GM12878 (cell line): ENCODE results near the gene RASSF6. TPM values are rescaled to one million over a fixed set of nuclear protein-coding genes. Genes with fewer than 3 reads are reported as not detected.

Source experiments
- ATAC-seq: fragments of 200-7000 bp; cut with Tn5 transposase; 3 replicates; pipeline ENCODE4 v1.9.1; 2020; ENCODE audit warnings: mild to moderate bottlenecking, moderate library complexity
- BruUV-seq: library from RNA; stranded (reverse); fragments of 400-500 nt; replicated peaks from 2 replicates; lab custom pipeline; 2021; lab: Mats Ljungman, UMichigan
- CTCF ChIA-PET: fragments of 300-600 bp; sonication (Branson Sonifier 250); formaldehyde crosslinking; extraction: SDS; loops from one replicate; lab custom pipeline; 2021; ENCODE audit warnings: inconsistent platforms; lab: Yijun Ruan, JAX
- POLR2A ChIA-PET: fragments of 350-600 bp; formaldehyde crosslinking; extraction: SDS; loops from one replicate; lab custom pipeline; 2021; ENCODE audit warnings: inconsistent platforms; lab: Charles Lee
- RAD21 ChIA-PET: fragments of 300-600 bp; sonication (Branson Sonifier 250); formaldehyde crosslinking; loops from one replicate; lab custom pipeline; 2023; ENCODE audit warnings: antibody characterized with exemption; ENCODE audit not compliant: unreplicated experiment; lab: Charles Lee
- SMC1A ChIA-PET: fragments of 300-600 bp; sonication (Branson Sonifier 250); formaldehyde crosslinking; loops from one replicate; lab custom pipeline; 2023; ENCODE audit not compliant: unreplicated experiment, uncharacterized antibody; lab: Charles Lee
- DNase-seq: peaks from one replicate; pipeline ENCODE4 v3.0.0-alpha.2; 2011; ENCODE audit warnings: low read depth, low spot score
- FAIRE-seq: peaks from 3 replicates; lab custom pipeline; 2011; peaks lifted over from hg19 to GRCh38; lab: Jason Lieb, UNC
- H2AFZ ChIP-seq: 2 replicates; pipeline ENCODE4 v1.6.0; 2011; ENCODE audit warnings: low read depth, low read length, control low read depth; ENCODE audit not compliant: control insufficient read depth
- H3K27ac ChIP-seq: 2 replicates; pipeline ENCODE4 v1.5.1; 2011; ENCODE audit warnings: control low read depth; ENCODE audit not compliant: control insufficient read depth, insufficient read depth
- H3K27me3 ChIP-seq, 2 experiments: replicated peaks in 1 of 2; 2 replicates each; pipeline versions ENCODE4 v1.6.0 to v1.6.1; 2011; ENCODE audit warnings: low read length in 1 of 2; ENCODE audit not compliant: control insufficient read depth in 2 of 2, insufficient read depth in 2 of 2
- H3K36me3 ChIP-seq, 2 experiments: 2 replicates each; pipeline ENCODE4 v1.5.1; 2011; ENCODE audit warnings: low read length in 1 of 2; ENCODE audit not compliant: control insufficient read depth in 2 of 2, insufficient read depth in 2 of 2
- H3K4me1 ChIP-seq: 2 replicates; pipeline ENCODE4 v1.6.1; 2011; ENCODE audit warnings: mild to moderate bottlenecking, low read length, moderate library complexity, mixed read lengths; ENCODE audit not compliant: control insufficient read depth, insufficient read depth
- H3K4me2 ChIP-seq: 2 replicates; pipeline ENCODE4 v1.6.0; 2011; ENCODE audit warnings: control low read depth; ENCODE audit not compliant: control insufficient read depth, insufficient read depth
- H3K4me3 ChIP-seq: fragments of 200-600 bp; sonication (generic); 2 replicates; pipeline ENCODE4 v1.5.1; 2016
- H3K79me2 ChIP-seq: 2 replicates; pipeline ENCODE4 v1.6.0; 2011; ENCODE audit warnings: low read length; ENCODE audit not compliant: control insufficient read depth, insufficient read depth
- H3K9ac ChIP-seq: 2 replicates; pipeline ENCODE4 v1.8.0; 2011; ENCODE audit warnings: low read length, control low read depth, mixed read lengths; ENCODE audit not compliant: control insufficient read depth, insufficient read depth
- H3K9me3 ChIP-seq: replicated peaks from 3 replicates; pipeline ENCODE4 v1.5.1; 2011; ENCODE audit warnings: mild to moderate bottlenecking, low read length; ENCODE audit not compliant: control insufficient read depth, insufficient read depth
- H4K20me1 ChIP-seq: 2 replicates; pipeline ENCODE4 v1.6.0; 2011; ENCODE audit not compliant: control insufficient read depth, insufficient read depth
- ASH2L ChIP-seq: fragments of 300-600, 200-600 bp; sonication (generic); IDR thresholded peaks from 2 replicates; pipeline ENCODE4 v1.6.1; 2017; ENCODE audit warnings: low read depth, mild to moderate bottlenecking, borderline replicate concordance
- BACH1 ChIP-seq: fragments of 450-650 bp; IDR thresholded peaks from 2 replicates; pipeline ENCODE4 v1.6.1; 2017; ENCODE audit warnings: mild to moderate bottlenecking, borderline replicate concordance
- CBX5 ChIP-seq: sonication (generic); IDR thresholded peaks from 2 replicates; pipeline ENCODE4 v1.6.1; 2016; ENCODE audit warnings: low read depth, moderate library complexity, mild to moderate bottlenecking, inconsistent platforms
- CHD4 ChIP-seq: fragments of 200-600 bp; sonication (generic); IDR thresholded peaks from 2 replicates; pipeline ENCODE4 v1.6.1; 2016; ENCODE audit warnings: mild to moderate bottlenecking
- EZH2 ChIP-seq: IDR thresholded peaks from 2 replicates; pipeline ENCODE4 v1.6.1; 2012; ENCODE audit warnings: low read depth, mild to moderate bottlenecking, control low read depth, inconsistent platforms, low read length, borderline replicate concordance; ENCODE audit not compliant: control insufficient read depth
- MXI1 ChIP-seq: fragments of 150-350 bp; IDR thresholded peaks from 2 replicates; pipeline ENCODE4 v1.6.1; 2011; ENCODE audit warnings: low read depth, mild to moderate bottlenecking, inconsistent platforms, low read length, improper control_type of control experiment
- NR2F1 ChIP-seq: fragments of 450-650 bp; conservative IDR thresholded peaks from 2 replicates; pipeline ENCODE4 v1.6.1; 2017; ENCODE audit warnings: mild to moderate bottlenecking
- PAX8 ChIP-seq: fragments of 450-650 bp; IDR thresholded peaks from 2 replicates; pipeline ENCODE4 v1.6.1; 2017; ENCODE audit warnings: mild to moderate bottlenecking, moderate library complexity
- PML ChIP-seq: IDR thresholded peaks from 2 replicates; pipeline ENCODE4 v1.6.1; 2012; ENCODE audit warnings: low read length, inconsistent platforms
- POU2F2 ChIP-seq: IDR thresholded peaks from 3 replicates; pipeline ENCODE4 v1.6.1; 2011; ENCODE audit warnings: low read depth, mild to moderate bottlenecking, low read length, borderline replicate concordance
- SIN3A ChIP-seq: IDR thresholded peaks from 2 replicates; pipeline ENCODE4 v1.6.1; 2012; ENCODE audit warnings: low read depth, low read length, improper control_type of control experiment
- SPI1 ChIP-seq: IDR thresholded peaks from 2 replicates; pipeline ENCODE4 v1.6.1; 2011; ENCODE audit warnings: low read depth, mild to moderate bottlenecking, low read length, moderate library complexity, borderline replicate concordance; ENCODE audit not compliant: insufficient read depth
- SREBF1 ChIP-seq: IDR thresholded peaks from 2 replicates; pipeline ENCODE4 v1.6.1; 2012; ENCODE audit warnings: mild to moderate bottlenecking, low read length
- STAT3 ChIP-seq: IDR thresholded peaks from 2 replicates; pipeline ENCODE4 v1.6.1; 2011; ENCODE audit warnings: low read depth, low read length, improper control_type of control experiment
- SUZ12 ChIP-seq: fragments of 200-600 bp; sonication (generic); IDR thresholded peaks from one replicate; pipeline ENCODE4 v1.6.1; 2018; ENCODE audit warnings: antibody characterized with exemption, mild to moderate bottlenecking; ENCODE audit not compliant: unreplicated experiment
- WRNIP1 ChIP-seq: IDR thresholded peaks from 2 replicates; pipeline ENCODE4 v1.6.1; 2011; ENCODE audit warnings: low read depth, low read length, improper control_type of control experiment, borderline replicate concordance
- WGBS: methylation state at CpG from one replicate; pipeline ENCODE4 v1.1.6; 2016; ENCODE audit warnings: low lambda C conversion rate; ENCODE audit not compliant: insufficient replicate concordance, insufficient coverage; ENCODE audit errors: missing lambda C conversion rate; 5-methylcytosine and 5-hydroxymethylcytosine counted together
- in situ Hi-C: fragments of 300-500 bp; cut with MboI; formaldehyde crosslinking; loops from 9 replicates; pipeline ENCODE4 v1.14.3; 2018; ENCODE audit warnings: mixed read lengths
- intact Hi-C: fragments of 100-400 bp; cut with micrococcal nuclease; formaldehyde crosslinking; loops from one replicate; pipeline ENCODE4 v1.14.2; 2022; ENCODE audit not compliant: unreplicated experiment
- polyA plus RNA-seq, 11 experiments: library from polyadenylated mRNA; depleted of rRNA in 4 of 11; unstranded in 6 of 11; stranded (reverse) in 5 of 11; fragments of >200 nt; fragmentation: Nextera tagmentation in 4 of 11; fragmentation: Illumina TruSeq in 1 of 11; extraction: Ambion mirVana in 4 of 11; extraction: Trizol in 1 of 11; gene quantifications; 1 replicate in 1 of 11; 2 replicates in 10 of 11; pipeline versions ENCODE4 v1.2.1 to v1.2.3, GENCODE V29; 2011 to 2016; ENCODE audit warnings: inconsistent platforms in 2 of 11, missing spikeins in 2 of 11, low read depth in 1 of 11
- total RNA-seq, 4 experiments: library from RNA; depleted of rRNA in 3 of 4; stranded (reverse); fragments of >200 nt in 3 of 4; fragmentation: Illumina TruSeq in 1 of 4; extraction: Trizol in 1 of 4; gene quantifications; 2 replicates each; pipeline versions ENCODE4 v1.2.1 to v1.2.3, GENCODE V29; 2013 to 2021
- TF ChIP-seq, protein P1 (sequence below): fragments of 450-650 bp; IDR thresholded peaks from 2 replicates; pipeline ENCODE4 v1.6.1; 2017; ENCODE audit warnings: low read depth, mild to moderate bottlenecking, moderate library complexity
- TF ChIP-seq, protein P2 (sequence below): IDR thresholded peaks from 2 replicates; pipeline ENCODE4 v1.6.1; 2012; ENCODE audit warnings: mild to moderate bottlenecking, low read depth, low read length

The RASSF6 gene
- total and polyA plus RNA-seq, 10 of the 15 experiments (the other 5 are each of a cell fraction or from before 2014, with no cell fraction given) = 0.28 to 2.9 (median 0.54) TPM

DNA sequence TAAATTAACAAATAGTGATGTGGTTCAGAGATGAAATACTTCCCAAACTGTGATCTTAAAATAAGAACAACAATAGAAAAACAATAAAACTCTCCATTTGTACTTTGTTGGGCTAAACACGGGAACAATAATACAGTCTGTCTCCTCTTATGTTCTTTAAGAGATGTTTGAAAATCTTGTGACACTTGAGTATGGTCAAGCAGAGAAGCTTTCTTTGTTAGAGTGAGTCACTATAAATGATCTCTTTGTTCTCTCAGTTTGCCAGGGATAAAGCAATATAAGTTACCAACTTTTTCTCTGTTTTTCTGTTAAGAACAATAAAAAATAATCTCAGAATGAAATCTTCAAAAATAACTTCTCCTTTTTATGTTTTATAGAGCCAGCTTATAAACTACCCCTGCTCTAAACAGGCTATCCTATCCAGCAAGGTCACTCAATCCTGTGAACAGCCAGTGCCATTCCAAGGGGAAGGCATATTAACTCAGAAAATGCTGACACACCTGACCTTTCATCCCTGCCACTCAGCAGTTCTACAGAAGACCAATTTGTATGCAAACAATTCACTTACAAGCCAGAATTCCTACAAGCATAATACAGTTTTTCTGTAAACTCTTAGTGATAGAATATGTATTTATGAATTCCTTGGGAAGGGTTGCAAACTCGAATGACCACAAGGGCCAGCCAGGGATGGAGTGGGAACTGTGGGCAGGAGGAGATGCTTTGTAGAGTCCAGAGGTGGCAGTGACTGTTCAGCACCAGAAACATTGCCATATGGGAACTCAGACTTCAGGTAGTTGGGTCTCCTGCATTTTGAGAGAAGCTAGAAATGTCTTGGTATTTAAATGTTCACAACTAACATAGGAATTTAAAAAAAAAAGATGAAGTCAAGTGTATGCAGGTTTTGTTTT lies 86.5 kb downstream of the RASSF6 start (continued):
- TF ChIP-seq, protein P1, sequence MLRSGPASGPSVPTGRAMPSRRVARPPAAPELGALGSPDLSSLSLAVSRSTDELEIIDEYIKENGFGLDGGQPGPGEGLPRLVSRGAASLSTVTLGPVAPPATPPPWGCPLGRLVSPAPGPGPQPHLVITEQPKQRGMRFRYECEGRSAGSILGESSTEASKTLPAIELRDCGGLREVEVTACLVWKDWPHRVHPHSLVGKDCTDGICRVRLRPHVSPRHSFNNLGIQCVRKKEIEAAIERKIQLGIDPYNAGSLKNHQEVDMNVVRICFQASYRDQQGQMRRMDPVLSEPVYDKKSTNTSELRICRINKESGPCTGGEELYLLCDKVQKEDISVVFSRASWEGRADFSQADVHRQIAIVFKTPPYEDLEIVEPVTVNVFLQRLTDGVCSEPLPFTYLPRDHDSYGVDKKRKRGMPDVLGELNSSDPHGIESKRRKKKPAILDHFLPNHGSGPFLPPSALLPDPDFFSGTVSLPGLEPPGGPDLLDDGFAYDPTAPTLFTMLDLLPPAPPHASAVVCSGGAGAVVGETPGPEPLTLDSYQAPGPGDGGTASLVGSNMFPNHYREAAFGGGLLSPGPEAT = no peak
- TF ChIP-seq CBX5 (no peak), STAT3 (no peak), WRNIP1 (no peak), ASH2L (no peak), PML (no peak), SUZ12 (no peak), CHD4 (no peak), BACH1 (no peak), SPI1 (no peak)

DNA sequence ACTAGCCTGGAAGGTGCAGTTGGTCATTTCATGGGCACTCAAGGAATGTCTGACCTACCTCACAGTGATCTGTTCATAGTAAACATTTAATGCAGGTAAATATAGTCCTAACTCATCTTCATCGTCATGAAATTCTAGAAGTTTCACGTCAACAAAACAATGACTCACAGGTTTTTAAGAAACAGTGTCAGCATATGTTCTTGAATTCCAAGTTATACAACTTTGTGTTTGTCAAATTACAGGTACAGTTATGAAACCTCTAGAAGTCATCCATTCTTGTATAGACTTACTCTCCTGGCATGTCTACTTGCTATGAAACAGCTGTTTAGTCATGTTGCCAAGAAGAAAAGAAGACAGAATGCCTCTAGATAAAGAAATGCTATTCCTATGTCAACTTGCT lies 92.1 kb downstream of the RASSF6 start:
- no peak for FAIRE-seq
- H3K4me3 ChIP-seq = no peak overlapping the region
- DNase-seq = no peak
- no peaks in the 10 kb centered on the region for H3K27me3 ChIP-seq
- no peak overlapping the region for H2AFZ ChIP-seq
- H3K9ac ChIP-seq = no peak overlapping the region
- no peaks in the 10 kb centered on the region for H4K20me1 ChIP-seq
- WGBS = 87% methylated on average over 2 of the region's 2 CpGs
- no peak overlapping the region for H3K27ac ChIP-seq
- SMC1A ChIA-PET = interaction anchor here (0.6 to 1.7 kb wide), 4 partner anchors 9 to 146 kb away, joined by 3 read pairs; no protein-coding TSS in a partner anchor
- H3K4me1 ChIP-seq = no peaks in the 10 kb centered on the region; the same call in 1 of the 2 replicates
- ATAC-seq = no peak
- RAD21 ChIA-PET = no interaction called here
- H3K36me3 ChIP-seq = no peaks in the 10 kb centered on the region
- H3K9me3 ChIP-seq = no peaks in the 10 kb centered on the region
- POLR2A ChIA-PET = no interaction called here
- H3K4me2 ChIP-seq = no peak overlapping the region
- in situ Hi-C loops = no loop called here
- CTCF ChIA-PET = interaction anchor here (0.9 to 1.5 kb wide), 2 partner anchors 15 to 46 kb away, joined by 3 to 4 read pairs; no protein-coding TSS in a partner anchor
- intact Hi-C loops = no loop called here
- TF ChIP-seq MXI1 (no peak), SIN3A (no peak), PAX8 (no peak), POU2F2 (no peak), SREBF1 (no peak), NR2F1 (no peak), EZH2 (no peak)
- TF ChIP-seq, protein P2, sequence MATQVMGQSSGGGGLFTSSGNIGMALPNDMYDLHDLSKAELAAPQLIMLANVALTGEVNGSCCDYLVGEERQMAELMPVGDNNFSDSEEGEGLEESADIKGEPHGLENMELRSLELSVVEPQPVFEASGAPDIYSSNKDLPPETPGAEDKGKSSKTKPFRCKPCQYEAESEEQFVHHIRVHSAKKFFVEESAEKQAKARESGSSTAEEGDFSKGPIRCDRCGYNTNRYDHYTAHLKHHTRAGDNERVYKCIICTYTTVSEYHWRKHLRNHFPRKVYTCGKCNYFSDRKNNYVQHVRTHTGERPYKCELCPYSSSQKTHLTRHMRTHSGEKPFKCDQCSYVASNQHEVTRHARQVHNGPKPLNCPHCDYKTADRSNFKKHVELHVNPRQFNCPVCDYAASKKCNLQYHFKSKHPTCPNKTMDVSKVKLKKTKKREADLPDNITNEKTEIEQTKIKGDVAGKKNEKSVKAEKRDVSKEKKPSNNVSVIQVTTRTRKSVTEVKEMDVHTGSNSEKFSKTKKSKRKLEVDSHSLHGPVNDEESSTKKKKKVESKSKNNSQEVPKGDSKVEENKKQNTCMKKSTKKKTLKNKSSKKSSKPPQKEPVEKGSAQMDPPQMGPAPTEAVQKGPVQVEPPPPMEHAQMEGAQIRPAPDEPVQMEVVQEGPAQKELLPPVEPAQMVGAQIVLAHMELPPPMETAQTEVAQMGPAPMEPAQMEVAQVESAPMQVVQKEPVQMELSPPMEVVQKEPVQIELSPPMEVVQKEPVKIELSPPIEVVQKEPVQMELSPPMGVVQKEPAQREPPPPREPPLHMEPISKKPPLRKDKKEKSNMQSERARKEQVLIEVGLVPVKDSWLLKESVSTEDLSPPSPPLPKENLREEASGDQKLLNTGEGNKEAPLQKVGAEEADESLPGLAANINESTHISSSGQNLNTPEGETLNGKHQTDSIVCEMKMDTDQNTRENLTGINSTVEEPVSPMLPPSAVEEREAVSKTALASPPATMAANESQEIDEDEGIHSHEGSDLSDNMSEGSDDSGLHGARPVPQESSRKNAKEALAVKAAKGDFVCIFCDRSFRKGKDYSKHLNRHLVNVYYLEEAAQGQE = no peak
- no TSS peak for BruUV-seq
- no peaks in the 10 kb centered on the region for H3K79me2 ChIP-seq
